Muscle of leg (tissue), 11 donors: Measurements from ENCODE around the gene AEBP1. TPM values are rescaled to one million over a fixed set of nuclear protein-coding genes. Genes with fewer than 3 reads are reported as not detected.

Experiments
- DNase-seq: peaks from one replicate; pipeline ENCODE4 v3.0.0; 2013
- H3K27ac ChIP-seq: one replicate; pipeline ENCODE4 v1.5.1; 2013; ENCODE audit warnings: mild to moderate bottlenecking, low read length, control low read depth
- H3K27me3 ChIP-seq: one replicate; pipeline ENCODE4 v1.6.1; 2013; ENCODE audit warnings: low read length; ENCODE audit not compliant: control insufficient read depth, insufficient read depth
- H3K36me3 ChIP-seq: one replicate; pipeline ENCODE4 v1.6.1; 2013; ENCODE audit warnings: low read length; ENCODE audit not compliant: control insufficient read depth, insufficient read depth
- H3K4me1 ChIP-seq: one replicate; pipeline ENCODE4 v1.6.1; 2013; ENCODE audit warnings: low read length; ENCODE audit not compliant: control insufficient read depth, insufficient read depth
- H3K4me3 ChIP-seq: one replicate; pipeline ENCODE4 v1.5.1; 2013; ENCODE audit warnings: low read length, control low read depth
- H3K9me3 ChIP-seq: replicated peaks from 2 replicates; pipeline ENCODE4 v1.6.1; 2013; ENCODE audit warnings: low read depth, low read length; ENCODE audit not compliant: control insufficient read depth
- WGBS: methylation state at CpG from one replicate; pipeline ENCODE4 v1.1.5; 2013; ENCODE audit warnings: missing lambda C conversion rate; ENCODE audit not compliant: insufficient coverage; 5-methylcytosine and 5-hydroxymethylcytosine counted together
- polyA plus RNA-seq, 8 donors: library from polyadenylated mRNA; unstranded; fragments of 120-200 nt; gene quantifications; one replicate each; pipeline versions ENCODE4 v1.2.1 to v1.2.3, GENCODE V29; 2013; ENCODE audit warnings: inconsistent platforms in 1 of 8, low replicate concordance in 1 of 8; ENCODE audit not compliant: insufficient read length in 8 of 8, insufficient read depth in 1 of 8
- total RNA-seq: library from RNA; stranded (reverse); fragments of 120-200 nt; gene quantifications from one replicate; pipeline ENCODE4 v1.2.4, GENCODE V29; 2013

Gene AEBP1
- total and polyA plus RNA-seq, 9 donors = 64.8 to 152 (median 93.7) TPM

GRCh38 chr7:44149571-44150465 is 45.7 kb downstream of the AEBP1 start:
- Histone ChIP-seq H3K27me3 (peaks cover 11% of the 10 kb centered on the region), H3K27ac (peak overlapping the region; percentile 86), H3K4me3 (no peak overlapping the region), H3K9me3 (no peaks in the 10 kb centered on the region), H3K36me3 (no peaks in the 10 kb centered on the region), H3K4me1 (peaks cover 74% of the 10 kb centered on the region)
- peak; percentile 90 for DNase-seq
- WGBS = 70% methylated on average over 15 of the region's 18 CpGs

- H3K9me3 ChIP-seq = no peaks in the 10 kb centered on the region
- DNase-seq = peak; percentile 74
- peak overlapping the region; percentile 86 for H3K27ac ChIP-seq
- H3K4me3 ChIP-seq = no peak overlapping the region
- H3K4me1 ChIP-seq = peaks cover 67% of the 10 kb centered on the region
- H3K36me3 ChIP-seq = no peaks in the 10 kb centered on the region
- 20% methylated on average over 1 of the region's 5 CpGs for WGBS
- H3K27me3 ChIP-seq = peaks cover 5% of the 10 kb centered on the region
These were observed 46.3 kb downstream of the AEBP1 start for GRCh38 chr7:44150466-44150832.

- Histone ChIP-seq H3K4me1 (peaks cover 61% of the 10 kb centered on the region), H3K27ac (peak overlapping the region; percentile 86)
- no peak for DNase-seq
These were observed 47.1 kb downstream of the AEBP1 start for GRCh38 chr7:44150966-44151941.

GRCh38 chr7:44151956-44152355 is 47.8 kb downstream of the AEBP1 start:
- Histone ChIP-seq H3K27ac (no peak overlapping the region), H3K27me3 (no peaks in the 10 kb centered on the region), H3K9me3 (no peaks in the 10 kb centered on the region), H3K36me3 (no peaks in the 10 kb centered on the region), H3K4me3 (no peak overlapping the region), H3K4me1 (peaks cover 54% of the 10 kb centered on the region)
- no peak for DNase-seq
- WGBS = 85% methylated on average over 9 of the region's 9 CpGs

More at GRCh38 chr7:44150966-44151941, 47.1 kb downstream of the AEBP1 start:
- 50% methylated on average over 14 of the region's 16 CpGs for WGBS
- H3K4me3 ChIP-seq = no peak overlapping the region
- no peaks in the 10 kb centered on the region for H3K36me3 ChIP-seq
- H3K27me3 ChIP-seq = no peaks in the 10 kb centered on the region
- no peaks in the 10 kb centered on the region for H3K9me3 ChIP-seq

GRCh38 chr7:44152971-44153947 is 49.1 kb downstream of the AEBP1 start:
- no peaks in the 10 kb centered on the region for H3K36me3 ChIP-seq
- WGBS = 83% methylated on average over 13 of the region's 22 CpGs
- H3K4me1 ChIP-seq = peaks cover 53% of the 10 kb centered on the region
- H3K9me3 ChIP-seq = no peaks in the 10 kb centered on the region
- no peak for DNase-seq
- H3K27ac ChIP-seq = no peak overlapping the region
- H3K27me3 ChIP-seq = no peaks in the 10 kb centered on the region
- H3K4me3 ChIP-seq = no peak overlapping the region

GRCh38 chr7:44153948-44154335 is 49.8 kb downstream of the AEBP1 start:
- Histone ChIP-seq H3K36me3 (no peaks in the 10 kb centered on the region), H3K4me1 (peaks cover 55% of the 10 kb centered on the region), H3K27me3 (no peaks in the 10 kb centered on the region), H3K9me3 (no peaks in the 10 kb centered on the region), H3K27ac (no peak overlapping the region), H3K4me3 (no peak overlapping the region)
- 79% methylated on average over 5 of the region's 5 CpGs for WGBS
- DNase-seq = no peak

GRCh38 chr7:44154703-44155102 is 50.6 kb downstream of the AEBP1 start:
- Histone ChIP-seq H3K27me3 (no peaks in the 10 kb centered on the region), H3K36me3 (no peaks in the 10 kb centered on the region), H3K27ac (no peak overlapping the region), H3K9me3 (no peaks in the 10 kb centered on the region), H3K4me3 (no peak overlapping the region), H3K4me1 (peaks cover 56% of the 10 kb centered on the region)
- WGBS = 83% methylated on average over 2 of the region's 3 CpGs
- DNase-seq = no peak

- H3K4me1 ChIP-seq = peaks cover 53% of the 10 kb centered on the region
- H3K27me3 ChIP-seq = no peaks in the 10 kb centered on the region
- no peak for DNase-seq
- 82% methylated on average over 7 of the region's 8 CpGs for WGBS
- H3K4me3 ChIP-seq = no peak overlapping the region
- H3K27ac ChIP-seq = no peak overlapping the region
- H3K9me3 ChIP-seq = no peaks in the 10 kb centered on the region
- H3K36me3 ChIP-seq = no peaks in the 10 kb centered on the region
These were observed 51.3 kb downstream of the AEBP1 start for GRCh38 chr7:44155191-44156185.
